Measurements from ENCODE around the gene IPO9.

IPO9 gene

GRCh38 chr1:201807958-201808632, 20.9 kb upstream of the IPO9 start:
- H4K20me1 ChIP-seq, result no peaks in the 10 kb centered on the region; the same call in 1 of the 2 replicates

GRCh38 chr1:201808633-201808990, 20.3 kb upstream of the IPO9 start:
- Histone ChIP-seq H4K20me1 (no peaks in the 10 kb centered on the region; the same call in 1 of the 2 replicates), H3K4me2 (no peak overlapping the region), H3K36me3 (peaks cover 100% of the 10 kb centered on the region), H3K27me3 (no peaks in the 10 kb centered on the region), H3K4me1 (no peaks in the 10 kb centered on the region), H3K9me3 (no peaks in the 10 kb centered on the region), H3K4me3 (no peak overlapping the region), H3K9ac (no peak overlapping the region), H3K27ac (no peak overlapping the region)
- no peak for TF ChIP-seq Cebpa-rat (IDR thresholded peaks at IDR 0.05)

More at GRCh38 chr1:201807958-201808632, 20.9 kb upstream of the IPO9 start:
- Histone ChIP-seq H3K9me3 (no peaks in the 10 kb centered on the region), H3K36me3 (peaks cover 100% of the 10 kb centered on the region), H3K4me2 (no peak overlapping the region), H3K4me1 (no peaks in the 10 kb centered on the region), H3K27me3 (no peaks in the 10 kb centered on the region), H3K4me3 (no peak overlapping the region), H3K9ac (no peak overlapping the region), H3K27ac (no peak overlapping the region)
- no peak for TF ChIP-seq Cebpa-rat (IDR thresholded peaks at IDR 0.05)

DNA sequence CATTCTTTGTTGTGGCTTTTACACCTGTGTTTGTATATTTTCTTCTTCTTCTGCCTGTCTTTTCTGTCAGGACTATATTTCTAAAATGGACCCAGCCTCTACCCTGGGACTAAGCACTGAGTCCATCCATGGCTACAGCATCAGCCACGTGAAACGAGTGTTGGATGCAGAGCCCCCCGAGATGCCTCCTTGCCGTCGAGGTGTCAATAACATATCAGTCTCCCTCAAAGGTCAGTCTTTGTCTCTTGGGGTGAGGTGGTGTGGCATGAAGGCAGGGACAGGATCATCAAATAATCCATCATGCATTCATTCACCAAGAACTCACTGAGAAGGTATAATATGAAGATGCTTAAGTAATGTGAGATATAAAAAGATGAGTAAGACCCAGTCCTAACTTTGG, 19.1 kb upstream of the IPO9 start:
- no peaks in the 10 kb centered on the region; the same call in 1 of the 2 replicates for H4K20me1 ChIP-seq
- no peak overlapping the region for H3K4me2 ChIP-seq
- H3K36me3 ChIP-seq, result peaks cover 100% of the 10 kb centered on the region

DNA sequence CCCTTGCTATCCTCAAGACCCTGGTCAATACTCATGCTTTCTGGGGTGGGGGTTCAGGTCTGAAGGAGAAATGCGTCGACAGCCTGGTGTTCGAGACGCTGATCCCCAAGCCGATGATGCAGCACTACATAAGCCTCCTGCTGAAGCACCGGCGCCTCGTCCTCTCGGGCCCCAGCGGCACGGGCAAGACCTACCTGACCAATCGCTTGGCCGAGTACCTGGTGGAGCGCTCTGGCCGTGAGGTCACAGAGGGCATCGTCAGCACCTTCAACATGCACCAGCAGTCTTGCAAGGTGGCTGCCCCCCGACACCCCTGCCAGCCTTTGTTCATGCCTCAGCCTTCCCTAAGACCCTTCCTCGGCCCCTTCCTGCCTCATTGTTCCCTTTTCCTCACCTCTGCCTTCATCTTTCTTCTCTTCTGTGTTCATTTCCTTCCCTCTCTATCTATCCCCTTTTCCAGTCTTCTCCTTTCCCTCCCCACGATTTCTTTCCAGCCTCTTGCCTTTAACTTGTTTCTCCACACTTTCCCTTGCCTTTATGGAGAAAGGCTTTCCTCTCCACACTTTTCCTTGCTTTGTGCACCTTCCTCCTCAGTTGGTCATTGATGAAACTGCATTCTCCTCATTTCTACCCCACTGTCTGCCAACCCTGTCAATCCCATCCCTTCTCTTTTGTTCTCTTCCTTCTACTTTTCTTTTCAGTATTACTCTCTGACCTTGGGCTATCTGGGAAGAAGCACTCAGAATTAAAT, 18.3 kb upstream of the IPO9 start:
- H3K36me3 ChIP-seq, result peaks cover 100% of the 10 kb centered on the region
- TF ChIP-seq Cebpa-rat (IDR thresholded peaks at IDR 0.05), result no peak

More for the DNA sequence above, 19.1 kb upstream of the IPO9 start:
- Histone ChIP-seq H3K4me3 (no peak overlapping the region), H3K27me3 (no peaks in the 10 kb centered on the region), H3K9me3 (no peaks in the 10 kb centered on the region), H3K4me1 (no peaks in the 10 kb centered on the region), H3K27ac (no peak overlapping the region), H3K9ac (no peak overlapping the region)
- TF ChIP-seq Cebpa-rat (IDR thresholded peaks at IDR 0.05), result no peak

GRCh38 chr1:201813226-201813625, 15.7 kb upstream of the IPO9 start:
- TF ChIP-seq Cebpa-rat (IDR thresholded peaks at IDR 0.05), result no peak
- H3K9ac ChIP-seq, result no peak overlapping the region
- no peaks in the 10 kb centered on the region for H3K9me3 ChIP-seq
- no peaks in the 10 kb centered on the region for H3K27me3 ChIP-seq
- H3K36me3 ChIP-seq, result peaks cover 98% of the 10 kb centered on the region
- H4K20me1 ChIP-seq, result no peaks in the 10 kb centered on the region; the same call in 1 of the 2 replicates
- no peak overlapping the region for H3K4me3 ChIP-seq
- no peak overlapping the region for H3K27ac ChIP-seq
- no peak overlapping the region for H3K4me2 ChIP-seq
- no peaks in the 10 kb centered on the region for H3K4me1 ChIP-seq

More for the DNA sequence above, 18.3 kb upstream of the IPO9 start:
- no peaks in the 10 kb centered on the region for H3K9me3 ChIP-seq
- H3K27ac ChIP-seq, result no peak overlapping the region
- no peaks in the 10 kb centered on the region for H3K27me3 ChIP-seq
- no peak overlapping the region for H3K4me2 ChIP-seq
- H4K20me1 ChIP-seq, result no peaks in the 10 kb centered on the region; the same call in 1 of the 2 replicates
- H3K9ac ChIP-seq, result no peak overlapping the region
- no peak overlapping the region for H3K4me3 ChIP-seq
- no peaks in the 10 kb centered on the region for H3K4me1 ChIP-seq

- H3K4me1 ChIP-seq, result no peaks in the 10 kb centered on the region
- no peak overlapping the region for H3K4me3 ChIP-seq
- H3K9me3 ChIP-seq, result no peaks in the 10 kb centered on the region
- H3K27ac ChIP-seq, result no peak overlapping the region
- H3K36me3 ChIP-seq, result peaks cover 98% of the 10 kb centered on the region
- H3K27me3 ChIP-seq, result no peaks in the 10 kb centered on the region
- H3K4me2 ChIP-seq, result no peak overlapping the region
- H4K20me1 ChIP-seq, result 0 out of 2 replicates have a peak, but pooled peaks cover 9% of the 10 kb centered on the region
- H3K9ac ChIP-seq, result no peak overlapping the region
- TF ChIP-seq Cebpa-rat (IDR thresholded peaks at IDR 0.05), result no peak
Observed at GRCh38 chr1:201816309-201816854, 12.6 kb upstream of the IPO9 start.

- H3K9ac ChIP-seq, result no peak overlapping the region
- H3K4me2 ChIP-seq, result no peak overlapping the region
- no peak overlapping the region for H3K27ac ChIP-seq
- H4K20me1 ChIP-seq, result 0 out of 2 replicates have a peak, but pooled peaks cover 9% of the 10 kb centered on the region
- peaks cover 95% of the 10 kb centered on the region for H3K36me3 ChIP-seq
- no peaks in the 10 kb centered on the region for H3K27me3 ChIP-seq
- H3K4me3 ChIP-seq, result no peak overlapping the region
- no peak for TF ChIP-seq Cebpa-rat (IDR thresholded peaks at IDR 0.05)
- no peaks in the 10 kb centered on the region for H3K4me1 ChIP-seq
- H3K9me3 ChIP-seq, result no peaks in the 10 kb centered on the region
Observed at GRCh38 chr1:201818971-201819750, 9.8 kb upstream of the IPO9 start.

- Histone ChIP-seq H3K27ac (no peak overlapping the region), H3K4me3 (no peak overlapping the region), H3K27me3 (no peaks in the 10 kb centered on the region), H4K20me1 (0 out of 2 replicates have a peak, but pooled peaks cover 9% of the 10 kb centered on the region), H3K4me2 (no peak overlapping the region), H3K36me3 (peaks cover 83% of the 10 kb centered on the region), H3K9ac (no peak overlapping the region), H3K9me3 (no peaks in the 10 kb centered on the region), H3K4me1 (no peaks in the 10 kb centered on the region)
- no peak for TF ChIP-seq Cebpa-rat (IDR thresholded peaks at IDR 0.05)
Observed at GRCh38 chr1:201820413-201820812, 8.5 kb upstream of the IPO9 start.

- H3K4me2 ChIP-seq, result no peak overlapping the region
- peaks cover 7% of the 10 kb centered on the region; the same call in 1 of the 2 replicates for H4K20me1 ChIP-seq
- no peak for TF ChIP-seq Cebpa-rat (IDR thresholded peaks at IDR 0.05)
- H3K27ac ChIP-seq, result no peak overlapping the region
- H3K27me3 ChIP-seq, result no peaks in the 10 kb centered on the region
- H3K4me3 ChIP-seq, result no peak overlapping the region
- no peaks in the 10 kb centered on the region for H3K9me3 ChIP-seq
- H3K4me1 ChIP-seq, result peaks cover 13% of the 10 kb centered on the region
- no peak overlapping the region; the same call in 1 of the 2 replicates for H3K9ac ChIP-seq
- peaks cover 36% of the 10 kb centered on the region for H3K36me3 ChIP-seq
Observed at GRCh38 chr1:201825245-201825644, 3.7 kb upstream of the IPO9 start.
